Upper lobe of left lung (tissue), 6 donors: ENCODE data around the gene DYRK3. TPM values are rescaled to one million over a fixed set of nuclear protein-coding genes. Genes with fewer than 3 reads are reported as not detected.

Experiments used
- ATAC-seq, 2 donors: fragments of 200-7000 bp; cut with Tn5 transposase; one replicate each; pipeline ENCODE4 v1.9.1; 2022; ENCODE audit warnings: mild to moderate bottlenecking in 2 of 2, moderate library complexity in 2 of 2; ENCODE audit not compliant: low FRiP score in 2 of 2
- DNase-seq, 2 donors: peaks; one replicate each; pipeline ENCODE4 v3.0.0-alpha.2; 2019 to 2020
- H3K27ac ChIP-seq, 4 donors: fragments of 200-600 bp; sonication (generic); one replicate each; pipeline ENCODE4 v1.5.1; 2016 to 2019
- H3K27me3 ChIP-seq, 4 donors: fragments of 200-600 bp; sonication (generic); one replicate each; pipeline ENCODE4 v1.5.1; 2017 to 2019
- H3K36me3 ChIP-seq, 4 donors: fragments of 200-600 bp; sonication (generic); one replicate each; pipeline ENCODE4 v1.5.1; 2016 to 2019
- H3K4me1 ChIP-seq, 4 donors: fragments of 200-600 bp; sonication (generic); one replicate each; pipeline ENCODE4 v1.5.1; 2018 to 2019
- H3K4me3 ChIP-seq, 4 donors: fragments of 200-600 bp; sonication (generic); one replicate each; pipeline ENCODE4 v1.5.1; 2017 to 2019; ENCODE audit warnings: mild to moderate bottlenecking in 2 of 4, moderate library complexity in 1 of 4
- H3K9me3 ChIP-seq, 4 donors: fragments of 200-600 bp; sonication (generic); one replicate each; pipeline ENCODE4 v1.5.1; 2018 to 2019
- CTCF ChIP-seq, 6 experiments: fragments of 450-650 bp in 4 of 6; fragments of 200-600 bp in 2 of 6; sonication (generic) in 2 of 6; IDR thresholded peaks; one replicate each; pipeline ENCODE4 v1.5.1; 2016 to 2019; ENCODE audit warnings: antibody characterized with exemption in 6 of 6
- EP300 ChIP-seq, 4 donors: sonication (generic); formaldehyde crosslinking; IDR thresholded peaks; one replicate each; pipeline ENCODE4 v1.5.1; 2017; ENCODE audit warnings: antibody characterized with exemption in 4 of 4, control low read depth in 2 of 4
- POLR2A ChIP-seq, 4 donors: fragments of 450-650 bp; IDR thresholded peaks; one replicate each; pipeline ENCODE4 v1.5.1; 2016 to 2017; ENCODE audit warnings: antibody characterized with exemption in 4 of 4, mild to moderate bottlenecking in 2 of 4
- POLR2AphosphoS5 ChIP-seq, 2 donors: sonication (generic); formaldehyde crosslinking; IDR thresholded peaks; one replicate each; pipeline ENCODE4 v1.5.1; 2017; ENCODE audit warnings: antibody characterized with exemption in 2 of 2
- WGBS, 2 donors: methylation state at CpG; one replicate each; pipeline ENCODE4 v1.1.5; 2017 to 2018; 5-methylcytosine and 5-hydroxymethylcytosine counted together
- total RNA-seq, 6 donors: library from RNA; depleted of rRNA in 4 of 6; stranded (reverse); fragments of >200 nt in 4 of 6; gene quantifications; one replicate each; pipeline versions ENCODE4 v1.1.0 to v1.2.1, GENCODE V29; 2016 to 2021
- donor health status: DM: no; HTN: no; CAD: no; lungs with moderate emphysema.
- donor health status: DM: no; HTN: yes; CAD: no; lungs with severe emphysema.

The DYRK3 gene
- total RNA-seq, 6 donors from 2014 or later = 4.1 to 20.7 (median 7.0) TPM

- no peak overlapping the region for H3K4me3 ChIP-seq
- ATAC-seq (no peak), DNase-seq (no peak)
- no peak overlapping the region for H3K27ac ChIP-seq
- no peaks in the 10 kb centered on the region for H3K4me1 ChIP-seq
- H3K27me3 ChIP-seq = no peaks in the 10 kb centered on the region
- H3K36me3 ChIP-seq = peaks cover 14 to 98% (median 65%) of the 10 kb centered on the region in 4 donors
- no peak for TF ChIP-seq CTCF (IDR thresholded peaks at IDR 0.05)
- TF ChIP-seq POLR2A (IDR thresholded peaks at IDR 0.05) = no peak
- TF ChIP-seq EP300 (IDR thresholded peaks at IDR 0.05) = no peak
- TF ChIP-seq POLR2AphosphoS5 (IDR thresholded peaks at IDR 0.05) = no peak
- WGBS, 2 donors = 81 to 99% methylated on average over 5 of the region's 5 CpGs
- H3K9me3 ChIP-seq = no peaks in the 10 kb centered on the region
These were observed 30.5 kb upstream of the DYRK3 start for GRCh38 chr1:206604861-206605260.

GRCh38 chr1:206606867-206607266, 28.5 kb upstream of the DYRK3 start:
- Histone ChIP-seq H3K4me3 (no peak overlapping the region), H3K27me3 (no peaks in the 10 kb centered on the region), H3K4me1 (peaks cover 5 to 9% (median 8%) of the 10 kb centered on the region in 4 donors), H3K27ac (no peak overlapping the region), H3K36me3 (peaks cover 14 to 80% (median 52%) of the 10 kb centered on the region in 4 donors), H3K9me3 (no peaks in the 10 kb centered on the region)
- WGBS, 2 donors = 67 to 70% methylated on average over 3 of the region's 3 CpGs
- TF ChIP-seq EP300 (IDR thresholded peaks at IDR 0.05) (no peak), POLR2AphosphoS5 (IDR thresholded peaks at IDR 0.05) (no peak), CTCF (IDR thresholded peaks at IDR 0.05) (peak in 1 of 6 experiments; percentile 39)
- DNase-seq (no peak), ATAC-seq (no peak)

- Histone ChIP-seq H3K27me3 (peaks cover 0 to 3% (median 0%) of the 10 kb centered on the region in 4 donors), H3K4me1 (peaks cover 5 to 19% (median 9%) of the 10 kb centered on the region in 4 donors), H3K9me3 (no peaks in the 10 kb centered on the region), H3K27ac (no peak overlapping the region), H3K36me3 (peaks cover 3 to 67% (median 39%) of the 10 kb centered on the region in 4 donors), H3K4me3 (no peak overlapping the region)
- WGBS, 2 donors = 76 to 78% methylated on average over 7 of the region's 7 CpGs
- DNase-seq = no peak
- TF ChIP-seq POLR2AphosphoS5 (IDR thresholded peaks at IDR 0.05) (no peak), CTCF (IDR thresholded peaks at IDR 0.05) (peak; percentile 21 to 61 (median 55))
- ATAC-seq = no peak
These were observed 27.1 kb upstream of the DYRK3 start for GRCh38 chr1:206608108-206608698.

GRCh38 chr1:206609229-206609991, 25.9 kb upstream of the DYRK3 start:
- Histone ChIP-seq H3K9me3 (no peaks in the 10 kb centered on the region), H3K27me3 (peaks cover 0 to 3% (median 0%) of the 10 kb centered on the region in 4 donors), H3K36me3 (peaks cover 3 to 55% (median 28%) of the 10 kb centered on the region in 4 donors), H3K4me3 (no peak overlapping the region), H3K4me1 (peaks cover 5 to 19% (median 9%) of the 10 kb centered on the region in 4 donors), H3K27ac (no peak overlapping the region)
- TF ChIP-seq POLR2AphosphoS5 (IDR thresholded peaks at IDR 0.05) (no peak), EP300 (IDR thresholded peaks at IDR 0.05) (no peak), POLR2A (IDR thresholded peaks at IDR 0.05) (no peak), CTCF (IDR thresholded peaks at IDR 0.05) (no peak)
- DNase-seq (no peak), ATAC-seq (no peak)
- 56 to 63% methylated on average over 4 of the region's 4 CpGs for WGBS, 2 donors
